Stimulated activated CD4-positive, alpha-beta T cell treated with anti-CD3 and anti-CD28 coated beads, Interleukin-4, amount 100 ng/mL, for 24 hours (primary cell): ENCODE data around the gene CNNM2.
"Not testable (repeated sequence)": the region's sequence is repeated elsewhere in the genome, so short reads cannot be mapped to it uniquely, and the experiment has no call there.

Experiments used
- DNase-seq: peaks from one replicate; pipeline ENCODE4 v3.0.0-alpha.2; 2020

CNNM2 gene

GRCh38 chr10:103042129-103042528, 124.0 kb downstream of the CNNM2 start:
- DNase-seq: no peak

GRCh38 chr10:103042908-103043307, 124.8 kb downstream of the CNNM2 start:
- no peak for DNase-seq

GRCh38 chr10:103044942-103045489, 126.9 kb downstream of the CNNM2 start:
- DNase-seq: no peak

- DNase-seq: no peak
These were observed 127.9 kb downstream of the CNNM2 start for GRCh38 chr10:103045961-103046360.

GRCh38 chr10:103047381-103047780, 129.3 kb downstream of the CNNM2 start:
- no peak for DNase-seq

GRCh38 chr10:103049237-103049636, 131.1 kb downstream of the CNNM2 start:
- DNase-seq: no peak

GRCh38 chr10:103053659-103054581, 135.8 kb downstream of the CNNM2 start:
- peak; percentile 49 for DNase-seq

GRCh38 chr10:103054621-103055020, 136.5 kb downstream of the CNNM2 start:
- DNase-seq: no peak

- DNase-seq: no peak
These were observed 137.0 kb downstream of the CNNM2 start for GRCh38 chr10:103055105-103055504.

- no peak for DNase-seq
These were observed 139.9 kb downstream of the CNNM2 start for GRCh38 chr10:103058034-103058433.

GRCh38 chr10:103060575-103060974, 142.5 kb downstream of the CNNM2 start:
- no peak for DNase-seq

GRCh38 chr10:103062854-103063590, 144.9 kb downstream of the CNNM2 start:
- no peak for DNase-seq

GRCh38 chr10:103064956-103065355, 146.9 kb downstream of the CNNM2 start:
- DNase-seq: no peak

- DNase-seq: no peak
These were observed 148.3 kb downstream of the CNNM2 start for GRCh38 chr10:103066141-103067098.

- DNase-seq: not testable (repeated sequence)
These were observed 149.0 kb downstream of the CNNM2 start for GRCh38 chr10:103067099-103067477.

- no peak for DNase-seq
These were observed 149.4 kb downstream of the CNNM2 start for GRCh38 chr10:103067484-103067883.

GRCh38 chr10:103067956-103068355, 149.9 kb downstream of the CNNM2 start:
- no peak for DNase-seq

GRCh38 chr10:103069453-103070331, 151.6 kb downstream of the CNNM2 start:
- peak; percentile 73 for DNase-seq

GRCh38 chr10:103072276-103072675, 154.2 kb downstream of the CNNM2 start:
- DNase-seq: no peak

GRCh38 chr10:103072891-103073290, 154.8 kb downstream of the CNNM2 start:
- no peak for DNase-seq

GRCh38 chr10:103077020-103077419, 158.9 kb downstream of the CNNM2 start:
- DNase-seq: no peak
